Embryonic facial prominence (tissue), 1 donor: ENCODE results near the gene DPM1.

Experiments used
- DNase-seq: peaks from one replicate; pipeline ENCODE4 v3.0.0-alpha.2; 2016; ENCODE audit errors: extremely low spot score

The DPM1 gene

GRCh38 chr20:50898475-50898874, 59.9 kb downstream of the DPM1 start:
- DNase-seq: no peak

GRCh38 chr20:50895111-50895830, 63.1 kb downstream of the DPM1 start:
- DNase-seq: no peak

- no peak for DNase-seq
Observed at GRCh38 chr20:50893620-50894019, 64.7 kb downstream of the DPM1 start.

- no peak for DNase-seq
Observed at GRCh38 chr20:50892394-50892793, 65.9 kb downstream of the DPM1 start.

- no peak for DNase-seq
Observed at GRCh38 chr20:50891138-50891537, 67.2 kb downstream of the DPM1 start.

GRCh38 chr20:50887576-50887975, 70.8 kb downstream of the DPM1 start:
- DNase-seq: no peak

GRCh38 chr20:50886184-50886790, 72.0 kb downstream of the DPM1 start:
- no peak for DNase-seq

- DNase-seq: no peak
Observed at GRCh38 chr20:50885781-50886180, 72.6 kb downstream of the DPM1 start.

- no peak for DNase-seq
Observed at GRCh38 chr20:50885068-50885467, 73.3 kb downstream of the DPM1 start.
